Spleen (tissue), 11 donors: ENCODE results near the gene NUDT1. TPM values are rescaled to one million over a fixed set of nuclear protein-coding genes. Genes with fewer than 3 reads are reported as not detected.

Source experiments
- DNase-seq: peaks from one replicate; pipeline ENCODE4 v3.0.0-alpha.2; 2020
- H3K27ac ChIP-seq, 8 donors: fragments of 200-600 bp; sonication (generic) in 7 of 8; 1 replicate in 4 of 8; 2 replicates in 4 of 8; pipeline versions ENCODE4 v1.5.0 to v1.8.0; 2016 to 2021; ENCODE audit warnings: inconsistent platforms in 4 of 8, mild to moderate bottlenecking in 4 of 8, moderate library complexity in 1 of 8
- H3K27me3 ChIP-seq, 7 donors: fragments of 200-600 bp; sonication (generic) in 6 of 7; replicated peaks in 1 of 7; 1 replicate in 4 of 7; 2 replicates in 3 of 7; pipeline versions ENCODE4 v1.5.0 to v1.8.0; 2016 to 2021; ENCODE audit warnings: inconsistent platforms in 3 of 7, mild to moderate bottlenecking in 1 of 7
- H3K36me3 ChIP-seq, 6 donors: fragments of 200-600 bp; sonication (generic) in 5 of 6; 1 replicate in 4 of 6; 2 replicates in 2 of 6; pipeline versions ENCODE4 v1.5.0 to v1.8.0; 2016 to 2021; ENCODE audit warnings: inconsistent platforms in 2 of 6
- H3K4me1 ChIP-seq, 6 donors: fragments of 200-600 bp; sonication (generic) in 5 of 6; 1 replicate in 3 of 6; 2 replicates in 3 of 6; pipeline versions ENCODE4 v1.5.0 to v1.8.0; 2016 to 2021; ENCODE audit warnings: inconsistent platforms in 3 of 6
- H3K4me3 ChIP-seq, 8 donors: fragments of 200-600 bp; sonication (generic) in 7 of 8; 1 replicate in 4 of 8; 2 replicates in 4 of 8; pipeline versions ENCODE4 v1.5.0 to v1.8.0; 2016 to 2021; ENCODE audit warnings: inconsistent platforms in 4 of 8, mild to moderate bottlenecking in 4 of 8, moderate library complexity in 2 of 8
- H3K9me3 ChIP-seq, 8 donors: fragments of 200-600 bp; sonication (generic) in 7 of 8; 1 replicate in 4 of 8; 2 replicates in 4 of 8; pipeline versions ENCODE4 v1.5.0 to v1.8.0; 2016 to 2021; ENCODE audit warnings: inconsistent platforms in 4 of 8
- CTCF ChIP-seq, 11 experiments: fragments of 200-600 bp in 7 of 11; fragments of 450-650 bp in 4 of 11; sonication (generic) in 4 of 11; IDR thresholded peaks in 8 of 11; conservative IDR thresholded peaks in 3 of 11; 1 replicate in 7 of 11; 2 replicates in 4 of 11; pipeline versions ENCODE4 v1.4.0 to v1.8.0; 2016 to 2021; ENCODE audit warnings: antibody characterized with exemption in 11 of 11, inconsistent platforms in 4 of 11, mild to moderate bottlenecking in 1 of 11
- POLR2A ChIP-seq, 3 donors: fragments of 450-650 bp; IDR thresholded peaks; one replicate each; pipeline ENCODE4 v1.5.1; 2017; ENCODE audit warnings: antibody characterized with exemption in 3 of 3, mild to moderate bottlenecking in 1 of 3
- POLR2AphosphoS5 ChIP-seq, 3 donors: sonication (generic); formaldehyde crosslinking; IDR thresholded peaks; one replicate each; pipeline ENCODE4 v1.5.1; 2017; ENCODE audit warnings: antibody characterized with exemption in 3 of 3
- WGBS, 5 donors: extraction: QIAGEN DNeasy Blood & Tissue Kit in 3 of 5; methylation state at CpG; one replicate each; pipeline versions ENCODE4 v1.1.5 to v1.1.7; 2013 to 2018; 5-methylcytosine and 5-hydroxymethylcytosine counted together
- intact Hi-C: fragments of 100-400 bp; cut with DNase I; formaldehyde crosslinking; loops from one replicate; pipeline ENCODE4 v1.15.0; 2023; ENCODE audit warnings: low total_unique reads
- polyA plus RNA-seq, 3 donors: library from polyadenylated mRNA; stranded (reverse); fragments of 200-250 nt; gene quantifications; one replicate each; pipeline ENCODE4 v1.2.1, GENCODE V29; 2013
- total RNA-seq, 7 donors: library from RNA; depleted of rRNA in 3 of 7; stranded (reverse); fragments of >200 nt in 3 of 7; fragmentation: NEBNext Ultra II Directional in 4 of 7; extraction: Animal tissue kit (Norgen Biotek cat#: 25700) in 4 of 7; gene quantifications; one replicate each; pipeline versions ENCODE4 v1.1.0 to v1.2.1, GENCODE V29; 2016 to 2021
- donor health status: healthy with polysubstance abuse.
- donor health status: DM: no; HTN: no; CAD: no; lungs with moderate emphysema.
- donor health status: DM: no; HTN: no; CAD: no.
- donor health status: Bipolar disorder and iron deficiency.
- donor health status: healthy.
- donor health status: DM: no; HTN: no; CAD: no.
- donor health status: DM: yes; HTN: yes; CAD: no.

The NUDT1 gene
- total and polyA plus RNA-seq, 10 donors: 13.7 to 69.3 (median 22.6) TPM

GRCh38 chr7:2213551-2214215 lies 28.3 kb upstream of the NUDT1 start:
- 94 to 96% (median 95%) methylated on average over 13 to 15 of the region's 15 CpGs for WGBS, 5 donors
- TF ChIP-seq POLR2AphosphoS5 (IDR thresholded peaks at IDR 0.05) (no peak), CTCF (IDR thresholded peaks at IDR 0.05 in 8 of 11, conservative IDR thresholded peaks at IDR 0.05 in 3 of 11) (no peak)
- H3K27ac ChIP-seq: no peak overlapping the region
- peak; percentile 49 for DNase-seq
- no peaks in the 10 kb centered on the region for H3K27me3 ChIP-seq
- no peak overlapping the region for H3K4me3 ChIP-seq
- peaks cover 0 to 97% (median 83%) of the 10 kb centered on the region in 6 donors for H3K36me3 ChIP-seq
- peaks cover 0 to 10% (median 0%) of the 10 kb centered on the region in 6 donors for H3K4me1 ChIP-seq
- intact Hi-C loops: no loop called here
- H3K9me3 ChIP-seq: no peaks in the 10 kb centered on the region

GRCh38 chr7:2214636-2215035 lies 27.4 kb upstream of the NUDT1 start:
- intact Hi-C loops: no loop called here
- H3K27ac ChIP-seq: no peak overlapping the region
- 54 to 87% (median 76%) methylated on average over 9 of the region's 9 CpGs for WGBS, 5 donors
- no peaks in the 10 kb centered on the region for H3K27me3 ChIP-seq
- TF ChIP-seq POLR2AphosphoS5 (IDR thresholded peaks at IDR 0.05) (no peak), POLR2A (IDR thresholded peaks at IDR 0.05) (no peak), CTCF (IDR thresholded peaks at IDR 0.05 in 8 of 11, conservative IDR thresholded peaks at IDR 0.05 in 3 of 11) (no peak)
- peaks cover 0 to 97% (median 84%) of the 10 kb centered on the region in 6 donors for H3K36me3 ChIP-seq
- no peak overlapping the region for H3K4me3 ChIP-seq
- no peaks in the 10 kb centered on the region for H3K9me3 ChIP-seq
- DNase-seq: no peak
- peaks cover 0 to 5% (median 0%) of the 10 kb centered on the region in 6 donors for H3K4me1 ChIP-seq

GRCh38 chr7:2215851-2216250 lies 26.2 kb upstream of the NUDT1 start:
- DNase-seq: no peak
- Histone ChIP-seq H3K9me3 (no peaks in the 10 kb centered on the region), H3K4me1 (no peaks in the 10 kb centered on the region), H3K27ac (no peak overlapping the region), H3K4me3 (no peak overlapping the region), H3K27me3 (no peaks in the 10 kb centered on the region), H3K36me3 (peaks cover 0 to 100% (median 88%) of the 10 kb centered on the region in 6 donors)
- intact Hi-C loops: no loop called here
- 89 to 96% (median 91%) methylated on average over 17 of the region's 17 CpGs for WGBS, 5 donors
- TF ChIP-seq POLR2A (IDR thresholded peaks at IDR 0.05) (no peak), CTCF (IDR thresholded peaks at IDR 0.05 in 8 of 11, conservative IDR thresholded peaks at IDR 0.05 in 3 of 11) (no peak), POLR2AphosphoS5 (IDR thresholded peaks at IDR 0.05) (no peak)

- 82 to 93% (median 91%) methylated on average over 7 to 10 of the region's 10 CpGs for WGBS, 5 donors
- no peaks in the 10 kb centered on the region for H3K27me3 ChIP-seq
- peaks cover 3 to 100% (median 88%) of the 10 kb centered on the region in 6 donors for H3K36me3 ChIP-seq
- no peak overlapping the region for H3K27ac ChIP-seq
- no peak for DNase-seq
- no peak for TF ChIP-seq CTCF (IDR thresholded peaks at IDR 0.05 in 8 of 11, conservative IDR thresholded peaks at IDR 0.05 in 3 of 11)
- no peak for TF ChIP-seq POLR2AphosphoS5 (IDR thresholded peaks at IDR 0.05)
- TF ChIP-seq POLR2A (IDR thresholded peaks at IDR 0.05): no peak
- intact Hi-C loops: no loop called here
- H3K4me1 ChIP-seq: no peaks in the 10 kb centered on the region
- no peaks in the 10 kb centered on the region for H3K9me3 ChIP-seq
- no peak overlapping the region for H3K4me3 ChIP-seq
These were observed 24.8 kb upstream of the NUDT1 start for GRCh38 chr7:2217206-2217605.
